Stomach (tissue), 9 donors: ENCODE results near the gene WDR54. TPM values are rescaled to one million over a fixed set of nuclear protein-coding genes. Genes with fewer than 3 reads are reported as not detected.
"Not testable (repeated sequence)": the region's sequence is repeated elsewhere in the genome, so short reads cannot be mapped to it uniquely, and the experiment has no call there.

Experiments used
- DNase-seq, 2 donors: peaks; one replicate each; pipeline versions ENCODE4 v3.0.0 to v3.0.0-alpha.2; 2013 to 2019
- H3K27ac ChIP-seq, 5 donors: fragments of 200-600 bp in 4 of 5; sonication (generic) in 4 of 5; one replicate each; pipeline ENCODE4 v1.5.1; 2013 to 2019; ENCODE audit warnings: mild to moderate bottlenecking in 1 of 5, moderate library complexity in 1 of 5
- H3K27me3 ChIP-seq, 3 donors: fragments of 200-600 bp; sonication (generic); one replicate each; pipeline ENCODE4 v1.5.1; 2017 to 2019; ENCODE audit warnings: mixed run types in 1 of 3
- H3K36me3 ChIP-seq, 4 donors: fragments of 200-600 bp; sonication (generic); 1 replicate in 3 of 4; 2 replicates in 1 of 4; pipeline ENCODE4 v1.5.1; 2016 to 2019
- H3K4me1 ChIP-seq, 4 donors: fragments of 200-600 bp; sonication (generic); one replicate each; pipeline ENCODE4 v1.5.1; 2016 to 2019
- H3K4me3 ChIP-seq, 4 donors: fragments of 200-600 bp; sonication (generic) in 3 of 4; one replicate each; pipeline ENCODE4 v1.5.1; 2016 to 2019; ENCODE audit warnings: mild to moderate bottlenecking in 1 of 4
- H3K9me3 ChIP-seq, 4 donors: fragments of 200-600 bp; sonication (generic); one replicate each; pipeline ENCODE4 v1.5.1; 2016 to 2019
- CTCF ChIP-seq, 7 experiments: fragments of 450-650 bp in 4 of 7; fragments of 200-600 bp in 3 of 7; sonication (generic) in 3 of 7; IDR thresholded peaks; one replicate each; pipeline ENCODE4 v1.5.1; 2016 to 2019; ENCODE audit warnings: antibody characterized with exemption in 7 of 7, control low read depth in 2 of 7, mild to moderate bottlenecking in 1 of 7
- EP300 ChIP-seq: sonication (generic); formaldehyde crosslinking; IDR thresholded peaks from one replicate; pipeline ENCODE4 v1.6.1; 2017; ENCODE audit warnings: antibody characterized with exemption
- POLR2A ChIP-seq, 4 donors: fragments of 450-650 bp; IDR thresholded peaks; one replicate each; pipeline ENCODE4 v1.6.1; 2016; ENCODE audit warnings: antibody characterized with exemption in 4 of 4, control low read depth in 2 of 4, mild to moderate bottlenecking in 1 of 4, moderate library complexity in 1 of 4
- POLR2AphosphoS5 ChIP-seq, 3 donors: sonication (generic); formaldehyde crosslinking; IDR thresholded peaks; one replicate each; pipeline ENCODE4 v1.6.1; 2016; ENCODE audit warnings: antibody characterized with exemption in 3 of 3
- WGBS, 5 donors: extraction: QIAGEN DNeasy Blood & Tissue Kit in 3 of 5; methylation state at CpG; one replicate each; pipeline versions ENCODE4 v1.1.5 to v1.1.7; 2013 to 2018; 5-methylcytosine and 5-hydroxymethylcytosine counted together
- intact Hi-C: fragments of 100-400 bp; cut with DNase I; formaldehyde crosslinking; loops from one replicate; pipeline ENCODE4 v1.15.1; 2023; ENCODE audit warnings: low total_unique reads
- polyA plus RNA-seq, 3 donors: library from polyadenylated mRNA; stranded (reverse); fragments of 200-250 nt; gene quantifications; one replicate each; pipeline ENCODE4 v1.2.3, GENCODE V29; 2013
- total RNA-seq, 5 donors: library from RNA; depleted of rRNA; stranded (reverse); fragments of >200 nt; gene quantifications; one replicate each; pipeline versions ENCODE4 v1.1.0 to v1.2.3, GENCODE V29; 2014 to 2016
- donor health status: healthy with polysubstance abuse.
- donor health status: Bipolar disorder and iron deficiency.
- donor health status: healthy.

Gene WDR54
- total and polyA plus RNA-seq, 8 donors, result 3.5 to 12.8 (median 9.8) TPM; not detected in 1

- no peaks in the 10 kb centered on the region for H3K9me3 ChIP-seq
- H3K4me1 ChIP-seq, result peaks cover 22 to 63% (median 44%) of the 10 kb centered on the region in 4 donors
- peak within 1 kb of the TSS; percentile 85 to 93 (median 87) for H3K27ac ChIP-seq
- TF ChIP-seq POLR2AphosphoS5 (IDR thresholded peaks at IDR 0.05) (peak in 2 of 3 donors; percentile 69 to 70), EP300 (no peak), CTCF (IDR thresholded peaks at IDR 0.05) (no peak), POLR2A (IDR thresholded peaks at IDR 0.05) (peak in 1 of 4 donors; percentile 55)
- intact Hi-C loops, result no loop called here
- H3K4me3 ChIP-seq, result peak within 1 kb of the TSS; percentile 48 to 56 (median 54)
- 10 to 32% (median 11%) methylated on average over 29 to 75 of the region's 75 CpGs for WGBS, 5 donors
- H3K36me3 ChIP-seq, result no peaks in the 10 kb centered on the region
- DNase-seq, result peak; percentile 70 to 89
- peaks cover 0 to 38% (median 7%) of the 10 kb centered on the region in 3 donors for H3K27me3 ChIP-seq
Measured at GRCh38 chr2:74441690-74442482, 20.4 kb downstream of the WDR54 start, which contains the start of gene RTKN. Gene RTKN (minus strand): TSS chr2:74441937. CDS start chr2:74441816, 121 bp downstream.

GRCh38 chr2:74442483-74443297 is 21.2 kb downstream of the WDR54 start:
- intact Hi-C loops, H3K9me3 ChIP-seq, DNase-seq, H3K36me3 ChIP-seq: not testable (repeated sequence)
- Histone ChIP-seq H3K27ac (peak overlapping the region; percentile 85 to 93 (median 87)), H3K4me3 (peak overlapping the region; percentile 48 to 56 (median 54)), H3K4me1 (peaks cover 22 to 60% (median 41%) of the 10 kb centered on the region in 4 donors), H3K27me3 (peaks cover 0 to 38% (median 7%) of the 10 kb centered on the region in 3 donors)
- WGBS, 5 donors, result 78 to 90% (median 82%) methylated on average over 16 of the region's 16 CpGs

GRCh38 chr2:74444498-74445318 is 23.2 kb downstream of the WDR54 start:
- intact Hi-C loops, result no loop called here
- Histone ChIP-seq H3K9me3 (no peaks in the 10 kb centered on the region), H3K4me3 (no peak overlapping the region), H3K4me1 (peaks cover 14 to 40% (median 27%) of the 10 kb centered on the region in 4 donors), H3K27ac (no peak overlapping the region), H3K27me3 (peaks cover 0 to 37% (median 7%) of the 10 kb centered on the region in 3 donors), H3K36me3 (no peaks in the 10 kb centered on the region)
- TF ChIP-seq EP300, result no peak
- no peak for TF ChIP-seq POLR2AphosphoS5 (IDR thresholded peaks at IDR 0.05)
- no peak for TF ChIP-seq CTCF (IDR thresholded peaks at IDR 0.05)
- TF ChIP-seq POLR2A (IDR thresholded peaks at IDR 0.05), result no peak
- WGBS, 5 donors, result 34 to 49% (median 39%) methylated on average over 5 of the region's 5 CpGs
- no peak for DNase-seq

GRCh38 chr2:74447230-74447999 is 25.9 kb downstream of the WDR54 start:
- no peak for TF ChIP-seq POLR2A (IDR thresholded peaks at IDR 0.05)
- no peak for TF ChIP-seq CTCF (IDR thresholded peaks at IDR 0.05)
- TF ChIP-seq POLR2AphosphoS5 (IDR thresholded peaks at IDR 0.05), result no peak
- TF ChIP-seq EP300, result no peak
- H3K36me3 ChIP-seq, result no peaks in the 10 kb centered on the region
- no peak overlapping the region for H3K27ac ChIP-seq
- H3K9me3 ChIP-seq, result no peaks in the 10 kb centered on the region
- H3K4me1 ChIP-seq, result peaks cover 0 to 13% (median 3%) of the 10 kb centered on the region in 4 donors
- peaks cover 0 to 17% (median 0%) of the 10 kb centered on the region in 3 donors for H3K27me3 ChIP-seq
- intact Hi-C loops, result no loop called here
- WGBS, 5 donors, result 75 to 88% (median 84%) methylated on average over 5 of the region's 5 CpGs
- H3K4me3 ChIP-seq, result no peak overlapping the region
- no peak for DNase-seq
